Gastroesophageal sphincter (tissue), 4 donors: Measurements from ENCODE around the gene ADH6. TPM values are rescaled to one million over a fixed set of nuclear protein-coding genes. Genes with fewer than 3 reads are reported as not detected.
A peak's percentile ranks its signal among the peaks of the same experiment; 100 is the strongest.

ENCODE experiments used
- ATAC-seq: fragments of 150-250 bp; one replicate; pipeline ENCODE4 v1.9.1; 2016; ENCODE audit warnings: mild to moderate bottlenecking, moderate library complexity
- H3K27ac ChIP-seq, 4 donors: fragments of 200-600 bp; sonication (generic) in 3 of 4; 1 replicate in 3 of 4; 2 replicates in 1 of 4; pipeline ENCODE4 v1.5.1; 2016 to 2019
- H3K27me3 ChIP-seq: fragments of 200-600 bp; sonication (generic); one replicate; pipeline ENCODE4 v1.5.1; 2019
- H3K36me3 ChIP-seq, 2 donors: fragments of 200-600 bp; sonication (generic); one replicate each; pipeline ENCODE4 v1.5.1; 2019; ENCODE audit warnings: control low read depth in 1 of 2
- H3K4me1 ChIP-seq, 3 donors: fragments of 200-600 bp; sonication (generic); 1 replicate in 2 of 3; 2 replicates in 1 of 3; pipeline ENCODE4 v1.5.1; 2016 to 2019; ENCODE audit warnings: control low read depth in 2 of 3
- H3K4me3 ChIP-seq, 2 donors: fragments of 200-600 bp; sonication (generic); one replicate each; pipeline ENCODE4 v1.5.1; 2019; ENCODE audit warnings: mild to moderate bottlenecking in 1 of 2, moderate library complexity in 1 of 2
- H3K9me3 ChIP-seq, 3 donors: fragments of 200-600 bp; sonication (generic); one replicate each; pipeline ENCODE4 v1.5.1; 2017 to 2019; ENCODE audit warnings: control low read depth in 2 of 3
- CTCF ChIP-seq, 4 experiments: fragments of 200-600 bp in 2 of 4; fragments of 450-650 bp in 2 of 4; sonication (generic) in 1 of 4; IDR thresholded peaks; one replicate each; pipeline ENCODE4 v1.5.1; 2017 to 2019; ENCODE audit warnings: antibody characterized with exemption in 4 of 4, mild to moderate bottlenecking in 2 of 4, moderate library complexity in 2 of 4
- EP300 ChIP-seq: sonication (generic); formaldehyde crosslinking; IDR thresholded peaks from one replicate; pipeline ENCODE4 v1.6.1; 2017; ENCODE audit warnings: antibody characterized with exemption, mild to moderate bottlenecking
- POLR2A ChIP-seq, 2 donors: fragments of 450-650 bp; IDR thresholded peaks; one replicate each; pipeline ENCODE4 v1.6.1; 2017; ENCODE audit warnings: antibody characterized with exemption in 2 of 2, mild to moderate bottlenecking in 2 of 2, moderate library complexity in 1 of 2
- POLR2AphosphoS5 ChIP-seq: sonication (generic); formaldehyde crosslinking; IDR thresholded peaks from one replicate; pipeline ENCODE4 v1.6.1; 2017; ENCODE audit warnings: antibody characterized with exemption
- WGBS, 2 donors: methylation state at CpG; one replicate each; pipeline ENCODE4 v1.1.5; 2018; ENCODE audit warnings: low coverage in 1 of 2; 5-methylcytosine and 5-hydroxymethylcytosine counted together
- total RNA-seq, 4 donors: library from RNA; depleted of rRNA; stranded (reverse); fragments of >200 nt; gene quantifications; one replicate each; pipeline ENCODE4 v1.1.0, GENCODE V29; 2016

ADH6 gene
- total RNA-seq, 4 donors from 2014 or later = 0.19 TPM; not detected in 3

GRCh38 chr4:99215521-99215920, 3.5 kb downstream of the ADH6 start:
- H3K4me3 ChIP-seq = no peak overlapping the region
- H3K4me1 ChIP-seq = no peaks in the 10 kb centered on the region
- no peaks in the 10 kb centered on the region for H3K9me3 ChIP-seq
- H3K27me3 ChIP-seq = no peaks in the 10 kb centered on the region
- no peaks in the 10 kb centered on the region for H3K36me3 ChIP-seq
- 74 to 80% methylated on average over 1 to 3 of the region's 3 CpGs for WGBS, 2 donors
- ATAC-seq = no peak
- no peak for TF ChIP-seq POLR2AphosphoS5
- no peak for TF ChIP-seq CTCF (IDR thresholded peaks at IDR 0.05)
- TF ChIP-seq POLR2A (IDR thresholded peaks at IDR 0.05) = no peak
- TF ChIP-seq EP300 = no peak
- no peak overlapping the region for H3K27ac ChIP-seq

GRCh38 chr4:99210789-99211188, 8.3 kb downstream of the ADH6 start:
- no peaks in the 10 kb centered on the region for H3K9me3 ChIP-seq
- TF ChIP-seq EP300 = no peak
- no peak for TF ChIP-seq CTCF (IDR thresholded peaks at IDR 0.05)
- no peak for TF ChIP-seq POLR2A (IDR thresholded peaks at IDR 0.05)
- TF ChIP-seq POLR2AphosphoS5 = no peak
- no peaks in the 10 kb centered on the region for H3K36me3 ChIP-seq
- H3K27ac ChIP-seq = no peak overlapping the region
- peaks cover 0 to 5% (median 0%) of the 10 kb centered on the region in 3 donors for H3K4me1 ChIP-seq
- H3K27me3 ChIP-seq = no peaks in the 10 kb centered on the region
- no peak for ATAC-seq
- H3K4me3 ChIP-seq = no peak overlapping the region

GRCh38 chr4:99209671-99210070, 9.4 kb downstream of the ADH6 start:
- Histone ChIP-seq H3K4me3 (no peak overlapping the region), H3K27me3 (no peaks in the 10 kb centered on the region), H3K36me3 (no peaks in the 10 kb centered on the region), H3K4me1 (peaks cover 0 to 5% (median 0%) of the 10 kb centered on the region in 3 donors), H3K27ac (no peak overlapping the region), H3K9me3 (no peaks in the 10 kb centered on the region)
- ATAC-seq = no peak
- 67 to 100% methylated on average over 1 of the region's 1 CpG for WGBS, 2 donors
- TF ChIP-seq POLR2A (IDR thresholded peaks at IDR 0.05) (no peak), CTCF (IDR thresholded peaks at IDR 0.05) (no peak), EP300 (no peak), POLR2AphosphoS5 (no peak)

GRCh38 chr4:99208719-99209075, 10.3 kb downstream of the ADH6 start:
- H3K36me3 ChIP-seq = no peaks in the 10 kb centered on the region
- WGBS, 2 donors = 60 to 71% methylated on average over 2 of the region's 2 CpGs
- no peak for ATAC-seq
- H3K9me3 ChIP-seq = no peaks in the 10 kb centered on the region
- H3K4me1 ChIP-seq = peaks cover 0 to 5% (median 0%) of the 10 kb centered on the region in 3 donors
- H3K27ac ChIP-seq = peak overlapping the region in 2 of 4 donors; percentile 18 to 41
- no peaks in the 10 kb centered on the region for H3K27me3 ChIP-seq
- TF ChIP-seq CTCF (IDR thresholded peaks at IDR 0.05) = no peak
- no peak for TF ChIP-seq POLR2AphosphoS5
- H3K4me3 ChIP-seq = no peak overlapping the region

- TF ChIP-seq POLR2AphosphoS5 (no peak), EP300 (no peak), CTCF (IDR thresholded peaks at IDR 0.05) (no peak), POLR2A (IDR thresholded peaks at IDR 0.05) (no peak)
- WGBS, 2 donors = 14 to 42% methylated on average over 10 of the region's 10 CpGs
- Histone ChIP-seq H3K27ac (peak overlapping the region in 1 of 4 donors; percentile 41), H3K36me3 (no peaks in the 10 kb centered on the region), H3K27me3 (no peaks in the 10 kb centered on the region), H3K9me3 (no peaks in the 10 kb centered on the region), H3K4me1 (peaks cover 0 to 8% (median under 1%) of the 10 kb centered on the region in 3 donors), H3K4me3 (no peak overlapping the region)
- no peak for ATAC-seq
Observed at GRCh38 chr4:99207911-99208718, 10.9 kb downstream of the ADH6 start.
